Effector memory CD4-positive, alpha-beta T cell (primary cell): ENCODE results near the gene HHIPL1.
"Not testable (repeated sequence)": the region's sequence is repeated elsewhere in the genome, so short reads cannot be mapped to it uniquely, and the experiment has no call there.

ENCODE experiments used
- DNase-seq, 3 donors: peaks; one replicate each; pipeline ENCODE4 v3.0.0-alpha.2; 2020
- H3K27ac ChIP-seq: 2 replicates; pipeline ENCODE4 v1.7.0; 2013; ENCODE audit warnings: mild to moderate bottlenecking, low read length, moderate library complexity; ENCODE audit not compliant: insufficient read depth, poor library complexity, severe bottlenecking
- H3K27me3 ChIP-seq: replicated peaks from 2 replicates; pipeline ENCODE4 v1.7.0; 2013; ENCODE audit warnings: mild to moderate bottlenecking, low read length; ENCODE audit not compliant: insufficient read depth, control insufficient read depth, poor library complexity, severe bottlenecking
- H3K36me3 ChIP-seq: 2 replicates; pipeline ENCODE4 v1.7.0; 2013; ENCODE audit warnings: mild to moderate bottlenecking, low read length, moderate library complexity; ENCODE audit not compliant: control insufficient read depth, insufficient read depth
- H3K4me1 ChIP-seq: 2 replicates; pipeline ENCODE4 v1.7.0; 2013; ENCODE audit warnings: low read length, mild to moderate bottlenecking; ENCODE audit not compliant: control insufficient read depth, insufficient read depth, poor library complexity, severe bottlenecking
- H3K4me3 ChIP-seq: 2 replicates; pipeline ENCODE4 v1.7.0; 2013; ENCODE audit warnings: low read length, low read depth, mild to moderate bottlenecking; ENCODE audit not compliant: insufficient read depth, poor library complexity, severe bottlenecking
- H3K9me3 ChIP-seq: 2 replicates; pipeline ENCODE4 v1.7.0; 2013; ENCODE audit warnings: mild to moderate bottlenecking, low read length, moderate library complexity; ENCODE audit not compliant: control insufficient read depth

HHIPL1 gene

DNA sequence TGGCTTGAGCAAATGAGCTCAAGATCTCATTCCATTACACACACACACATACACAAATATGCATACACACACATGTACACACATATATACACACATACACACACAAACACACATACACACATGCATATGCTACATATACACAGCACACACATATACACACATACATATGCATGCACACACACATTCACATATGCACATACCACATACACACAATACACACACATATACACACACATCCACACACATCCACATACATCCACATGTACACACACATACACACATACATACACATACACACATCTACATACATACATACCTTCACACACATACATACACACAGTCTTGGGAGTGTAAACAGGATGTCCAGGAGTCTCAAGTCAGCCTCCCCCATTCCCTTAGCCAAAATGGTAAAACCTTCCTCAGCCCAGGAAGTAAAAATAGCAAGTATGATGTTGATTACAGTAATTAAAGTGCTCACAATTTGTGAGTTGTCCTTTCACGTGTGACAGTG is 12.8 kb downstream of the HHIPL1 start:
- Histone ChIP-seq H3K27ac (no peak overlapping the region), H3K27me3 (peaks cover 37% of the 10 kb centered on the region), H3K4me1 (no peaks in the 10 kb centered on the region), H3K36me3 (no peaks in the 10 kb centered on the region), H3K4me3 (no peak overlapping the region), H3K9me3 (no peaks in the 10 kb centered on the region)
- DNase-seq = no peak

GRCh38 chr14:99658218-99658845 is 13.4 kb downstream of the HHIPL1 start:
- no peaks in the 10 kb centered on the region for H3K36me3 ChIP-seq
- H3K27ac ChIP-seq = no peak overlapping the region
- no peaks in the 10 kb centered on the region for H3K9me3 ChIP-seq
- H3K27me3 ChIP-seq = peaks cover 37% of the 10 kb centered on the region
- H3K4me1 ChIP-seq = no peaks in the 10 kb centered on the region
- DNase-seq = no peak
- H3K4me3 ChIP-seq = no peak overlapping the region

GRCh38 chr14:99659333-99659741 is 14.4 kb downstream of the HHIPL1 start:
- no peak overlapping the region for H3K27ac ChIP-seq
- H3K9me3 ChIP-seq = no peaks in the 10 kb centered on the region
- H3K27me3 ChIP-seq = peaks cover 37% of the 10 kb centered on the region
- H3K36me3 ChIP-seq = no peaks in the 10 kb centered on the region
- H3K4me1 ChIP-seq = no peaks in the 10 kb centered on the region
- H3K4me3 ChIP-seq = no peak overlapping the region
- no peak for DNase-seq

DNA sequence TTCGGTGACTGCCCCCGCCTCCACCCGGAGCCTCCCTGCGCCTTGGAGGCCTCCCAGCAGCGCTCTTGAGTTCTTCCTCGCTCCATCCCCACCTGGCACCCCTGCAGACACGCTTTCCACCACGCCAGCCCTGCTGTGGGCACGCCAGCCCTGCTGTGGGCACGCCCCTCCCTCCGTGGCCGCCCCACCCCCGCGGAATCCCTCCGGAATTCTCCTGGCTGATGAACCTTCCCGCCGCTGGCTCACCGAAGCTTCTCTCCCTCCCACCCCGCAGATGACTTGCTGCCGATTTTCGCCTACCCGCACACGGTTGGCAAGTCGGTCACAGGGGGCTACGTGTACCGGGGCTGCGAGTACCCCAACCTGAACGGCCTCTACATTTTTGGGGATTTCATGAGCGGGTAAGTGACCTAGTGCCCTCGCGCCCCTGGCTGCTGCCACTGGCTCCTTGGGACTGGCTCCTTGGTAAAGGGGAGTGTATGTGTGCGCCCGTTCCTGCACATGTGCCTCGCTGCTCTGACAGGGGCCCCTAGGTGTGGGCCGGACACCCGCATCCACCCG is 15.2 kb downstream of the HHIPL1 start:
- Histone ChIP-seq H3K27ac (no peak overlapping the region), H3K36me3 (no peaks in the 10 kb centered on the region), H3K27me3 (peaks cover 35% of the 10 kb centered on the region), H3K9me3 (no peaks in the 10 kb centered on the region), H3K4me1 (no peaks in the 10 kb centered on the region), H3K4me3 (no peak overlapping the region)
- DNase-seq = no peak

GRCh38 chr14:99660794-99661193 is 15.9 kb downstream of the HHIPL1 start:
- Histone ChIP-seq H3K27ac (no peak overlapping the region), H3K4me1 (no peaks in the 10 kb centered on the region), H3K36me3 (no peaks in the 10 kb centered on the region), H3K27me3 (peaks cover 33% of the 10 kb centered on the region), H3K4me3 (no peak overlapping the region), H3K9me3 (no peaks in the 10 kb centered on the region)
- no peak for DNase-seq

- H3K36me3 ChIP-seq, H3K27ac ChIP-seq, DNase-seq, H3K9me3 ChIP-seq, H3K4me3 ChIP-seq, H3K4me1 ChIP-seq: not testable (repeated sequence)
- H3K27me3 ChIP-seq = peaks cover 33% of the 10 kb centered on the region
Observed at GRCh38 chr14:99661206-99661605, 16.3 kb downstream of the HHIPL1 start.

DNA sequence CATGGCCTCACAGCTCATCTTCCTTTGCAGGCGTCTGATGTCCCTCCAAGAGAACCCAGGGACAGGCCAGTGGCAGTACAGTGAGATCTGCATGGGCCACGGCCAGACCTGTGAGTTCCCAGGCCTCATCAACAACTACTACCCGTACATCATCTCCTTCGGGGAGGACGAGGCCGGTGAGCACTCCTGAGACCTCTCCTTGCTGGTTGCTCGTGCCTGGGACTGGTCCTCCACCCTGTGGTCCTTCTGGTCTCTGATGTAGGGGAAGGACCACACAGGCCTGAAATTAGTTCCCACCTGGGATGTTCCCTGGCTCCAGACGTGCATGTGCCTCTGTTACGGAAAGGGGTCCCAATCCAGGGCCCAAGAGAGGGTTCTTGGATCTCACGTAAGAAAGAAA is 17.9 kb downstream of the HHIPL1 start:
- H3K9me3 ChIP-seq = no peaks in the 10 kb centered on the region

GRCh38 chr14:99663386-99664057 is 18.6 kb downstream of the HHIPL1 start:
- Histone ChIP-seq H3K27ac (no peak overlapping the region), H3K9me3 (no peaks in the 10 kb centered on the region), H3K36me3 (no peaks in the 10 kb centered on the region), H3K27me3 (peaks cover 29% of the 10 kb centered on the region), H3K4me1 (no peaks in the 10 kb centered on the region), H3K4me3 (no peak overlapping the region)
- DNase-seq = no peak

More for the DNA sequence above, 17.9 kb downstream of the HHIPL1 start:
- peaks cover 33% of the 10 kb centered on the region for H3K27me3 ChIP-seq
- no peaks in the 10 kb centered on the region for H3K36me3 ChIP-seq
- no peak overlapping the region for H3K27ac ChIP-seq
- H3K4me3 ChIP-seq = no peak overlapping the region
- H3K4me1 ChIP-seq = no peaks in the 10 kb centered on the region
- no peak for DNase-seq

DNA sequence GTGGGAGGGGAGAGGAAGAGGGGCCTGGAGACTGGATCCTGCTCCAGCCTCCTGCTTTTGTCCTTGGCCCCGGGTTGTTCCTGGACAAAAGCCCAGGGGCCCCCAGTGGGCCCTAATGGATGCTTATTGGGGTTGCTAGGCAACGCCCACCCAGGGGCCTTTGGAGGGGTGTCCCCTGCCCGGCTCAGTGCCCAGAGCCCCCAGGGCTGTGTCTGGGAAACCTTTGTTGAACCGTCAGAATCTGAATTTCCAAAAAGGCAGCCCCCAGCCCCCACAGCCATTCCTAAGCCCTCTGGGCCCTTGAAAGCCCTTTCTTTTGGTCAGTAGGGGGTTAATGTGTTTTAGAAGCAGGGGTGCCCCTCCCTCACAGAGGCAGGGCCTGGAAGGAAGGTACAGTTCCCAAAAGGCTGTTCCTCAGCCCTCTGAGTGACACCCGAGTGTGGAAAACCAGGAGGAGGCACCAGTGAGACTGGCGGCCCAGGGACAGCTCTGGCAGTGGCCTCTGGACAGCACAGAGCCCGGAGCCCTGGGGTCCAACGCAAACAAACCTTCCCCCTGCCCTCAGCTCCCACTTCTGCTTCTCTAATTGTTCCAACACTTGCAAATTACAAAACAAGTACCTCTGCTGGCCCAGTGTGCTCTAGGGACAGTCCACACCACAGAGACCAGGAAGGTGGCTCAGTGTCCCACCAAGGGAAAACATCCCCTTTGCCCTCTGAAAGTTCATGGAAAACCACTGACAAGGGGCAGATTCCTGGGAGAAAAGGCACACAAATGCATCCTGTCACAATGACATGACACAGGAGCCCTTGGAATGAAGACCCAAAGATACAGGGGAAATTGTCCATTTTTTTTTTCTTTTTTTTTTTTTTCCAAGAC is 19.4 kb downstream of the HHIPL1 start:
- DNase-seq = no peak
- H3K27me3 ChIP-seq = peaks cover 21% of the 10 kb centered on the region
- H3K9me3 ChIP-seq = no peaks in the 10 kb centered on the region
- no peak overlapping the region for H3K27ac ChIP-seq
- H3K36me3 ChIP-seq = no peaks in the 10 kb centered on the region
- H3K4me1 ChIP-seq = no peaks in the 10 kb centered on the region
- no peak overlapping the region for H3K4me3 ChIP-seq
